Esophagus squamous epithelium (tissue), 5 donors: ENCODE data around the gene NBPF6. TPM values are rescaled to one million over a fixed set of nuclear protein-coding genes. Genes with fewer than 3 reads are reported as not detected.
"Not testable (repeated sequence)": the region's sequence is repeated elsewhere in the genome, so short reads cannot be mapped to it uniquely, and the experiment has no call there.

Source experiments
- DNase-seq: peaks from one replicate; lab custom pipeline; 2025; lab: John Stamatoyannopoulos, UW
- H3K27ac ChIP-seq, 4 donors: fragments of 200-600 bp; sonication (generic); one replicate each; pipeline ENCODE4 v1.5.1; 2016 to 2019; ENCODE audit warnings: mild to moderate bottlenecking in 1 of 4
- H3K27me3 ChIP-seq, 4 donors: fragments of 200-600 bp; sonication (generic); 1 replicate in 3 of 4; 2 replicates in 1 of 4; pipeline versions ENCODE4 v1.5.1 to v1.6.0; 2017 to 2021; ENCODE audit warnings: antibody characterized with exemption in 1 of 4
- H3K36me3 ChIP-seq, 3 donors: fragments of 200-600 bp; sonication (generic); one replicate each; pipeline ENCODE4 v1.5.1; 2016 to 2019
- H3K4me1 ChIP-seq, 3 donors: fragments of 200-600 bp; sonication (generic); one replicate each; pipeline ENCODE4 v1.5.1; 2017 to 2019
- H3K4me3 ChIP-seq, 4 donors: fragments of 200-600 bp; sonication (generic); 1 replicate in 3 of 4; 2 replicates in 1 of 4; pipeline ENCODE4 v1.5.1; 2016 to 2019; ENCODE audit warnings: mild to moderate bottlenecking in 2 of 4, moderate library complexity in 1 of 4
- H3K9me3 ChIP-seq, 3 donors: fragments of 200-600 bp; sonication (generic); one replicate each; pipeline ENCODE4 v1.5.1; 2016 to 2019
- CTCF ChIP-seq, 6 experiments: fragments of 450-650 bp in 4 of 6; fragments of 200-600 bp in 2 of 6; sonication (generic) in 2 of 6; IDR thresholded peaks; one replicate each; pipeline ENCODE4 v1.5.1; 2016 to 2019; ENCODE audit warnings: antibody characterized with exemption in 6 of 6, mild to moderate bottlenecking in 4 of 6, moderate library complexity in 4 of 6
- POLR2A ChIP-seq, 4 donors: fragments of 450-650 bp; IDR thresholded peaks; one replicate each; pipeline ENCODE4 v1.6.1; 2017; ENCODE audit warnings: antibody characterized with exemption in 4 of 4, mild to moderate bottlenecking in 4 of 4, moderate library complexity in 3 of 4
- WGBS, 2 donors: methylation state at CpG; one replicate each; pipeline ENCODE4 v1.1.5; 2018; 5-methylcytosine and 5-hydroxymethylcytosine counted together
- intact Hi-C: fragments of 100-400 bp; cut with DNase I; formaldehyde crosslinking; loops from one replicate; pipeline ENCODE4 v1.15.0; 2022
- total RNA-seq, 4 donors: library from RNA; depleted of rRNA; stranded (reverse); fragments of >200 nt; gene quantifications; one replicate each; pipeline ENCODE4 v1.1.0, GENCODE V29; 2016
- donor health status: DM: yes; HTN: yes; CAD: no.

Gene NBPF6
- total RNA-seq, 4 donors from 2014 or later: not detected

- H3K4me1 ChIP-seq, H3K36me3 ChIP-seq, H3K4me3 ChIP-seq, DNase-seq, H3K27me3 ChIP-seq, H3K9me3 ChIP-seq, intact Hi-C loops, H3K27ac ChIP-seq: not testable (repeated sequence)
- WGBS, 2 donors: no CpG with 5 or more reads among the region's 8 CpGs
Observed at GRCh38 chr1:108466166-108466565, 16.0 kb downstream of the NBPF6 start.

GRCh38 chr1:108467155-108467554, 17.0 kb downstream of the NBPF6 start:
- H3K27me3 ChIP-seq, H3K4me1 ChIP-seq, DNase-seq, H3K36me3 ChIP-seq, H3K9me3 ChIP-seq, H3K4me3 ChIP-seq, H3K27ac ChIP-seq, intact Hi-C loops: not testable (repeated sequence)
- WGBS, 2 donors: no CpG with 5 or more reads among the region's 5 CpGs

DNA sequence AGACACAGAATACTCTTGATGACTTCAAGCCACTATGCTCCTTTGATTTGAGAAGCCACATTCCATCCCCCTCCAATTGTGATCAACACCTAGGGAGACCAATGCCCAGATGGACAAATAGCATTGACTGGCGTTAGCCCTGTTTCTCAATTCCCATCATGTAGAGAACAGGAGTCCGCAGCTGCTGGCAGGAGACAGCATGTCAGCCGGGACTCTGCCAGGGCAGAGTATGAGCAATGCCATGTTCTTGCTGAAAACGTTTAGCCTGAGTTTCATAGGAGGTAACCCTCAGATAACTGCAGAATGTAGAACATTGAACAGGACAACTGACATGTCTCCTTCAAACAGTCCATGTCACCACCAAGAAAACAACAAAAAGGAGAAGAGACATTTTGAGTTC, 20.6 kb downstream of the NBPF6 start:
- intact Hi-C loops, H3K27ac ChIP-seq, H3K27me3 ChIP-seq, DNase-seq, H3K4me1 ChIP-seq, H3K9me3 ChIP-seq, H3K4me3 ChIP-seq, H3K36me3 ChIP-seq: not testable (repeated sequence)
- WGBS, 2 donors: 29 to 63% methylated on average over 1 to 2 of the region's 4 CpGs

GRCh38 chr1:108474516-108474915, 24.4 kb downstream of the NBPF6 start:
- H3K9me3 ChIP-seq: peaks cover 0 to 16% (median 0%) of the 10 kb centered on the region in 3 donors
- H3K4me1 ChIP-seq, intact Hi-C loops, H3K36me3 ChIP-seq, H3K27ac ChIP-seq, H3K4me3 ChIP-seq, H3K27me3 ChIP-seq, DNase-seq: not testable (repeated sequence)
- 80 to 86% methylated on average over 6 of the region's 6 CpGs for WGBS, 2 donors

DNA sequence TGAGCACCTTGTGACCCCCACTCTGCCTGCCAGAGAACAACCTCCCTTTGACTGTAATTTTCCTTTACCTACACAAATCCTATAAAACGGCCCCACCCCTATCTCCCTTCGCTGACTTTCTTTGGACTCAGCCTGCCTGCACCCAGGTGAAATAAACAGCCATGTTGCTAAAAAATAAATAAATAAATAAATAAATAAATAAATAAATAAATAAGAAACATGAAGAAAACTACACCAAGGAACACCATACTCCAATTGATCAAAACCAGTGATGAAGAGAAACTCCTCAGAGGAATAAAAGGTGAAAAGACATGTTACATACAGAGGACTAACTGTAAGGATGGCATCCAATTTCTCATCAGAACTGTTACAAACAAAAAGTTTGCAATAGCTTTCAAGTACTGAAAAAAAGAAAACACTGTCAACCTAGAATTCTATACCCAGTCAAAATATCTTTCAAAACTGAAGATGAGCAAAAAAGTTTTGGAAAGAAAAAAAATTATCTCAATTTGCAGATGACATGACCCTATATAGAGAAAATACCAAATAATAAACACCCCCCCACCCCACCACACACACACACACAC, 28.4 kb downstream of the NBPF6 start:
- Histone ChIP-seq H3K27ac (no peak overlapping the region), H3K9me3 (peaks cover 0 to 22% (median 8%) of the 10 kb centered on the region in 3 donors), H3K4me1 (peaks cover 0 to 8% (median 0%) of the 10 kb centered on the region in 3 donors), H3K36me3 (no peaks in the 10 kb centered on the region), H3K27me3 (peaks cover 0 to 5% (median 0%) of the 10 kb centered on the region in 4 donors), H3K4me3 (no peak overlapping the region)
- DNase-seq: no peak
- TF ChIP-seq CTCF (IDR thresholded peaks at IDR 0.05) (no peak), POLR2A (IDR thresholded peaks at IDR 0.05) (no peak)
- intact Hi-C loops: no loop called here
- WGBS, 2 donors: 83 to 86% methylated on average over 2 of the region's 2 CpGs

GRCh38 chr1:108482708-108483107, 32.6 kb downstream of the NBPF6 start:
- Histone ChIP-seq H3K4me3 (no peak overlapping the region), H3K4me1 (peaks cover 0 to 8% (median 0%) of the 10 kb centered on the region in 3 donors), H3K9me3 (peaks cover 0 to 31% (median 8%) of the 10 kb centered on the region in 3 donors), H3K36me3 (no peaks in the 10 kb centered on the region), H3K27me3 (peaks cover 0 to 10% (median 0%) of the 10 kb centered on the region in 4 donors), H3K27ac (no peak overlapping the region)
- intact Hi-C loops: no loop called here
- 58 to 69% methylated on average over 1 of the region's 1 CpG for WGBS, 2 donors
- TF ChIP-seq POLR2A (IDR thresholded peaks at IDR 0.05) (no peak), CTCF (IDR thresholded peaks at IDR 0.05) (no peak)
- no peak for DNase-seq

DNA sequence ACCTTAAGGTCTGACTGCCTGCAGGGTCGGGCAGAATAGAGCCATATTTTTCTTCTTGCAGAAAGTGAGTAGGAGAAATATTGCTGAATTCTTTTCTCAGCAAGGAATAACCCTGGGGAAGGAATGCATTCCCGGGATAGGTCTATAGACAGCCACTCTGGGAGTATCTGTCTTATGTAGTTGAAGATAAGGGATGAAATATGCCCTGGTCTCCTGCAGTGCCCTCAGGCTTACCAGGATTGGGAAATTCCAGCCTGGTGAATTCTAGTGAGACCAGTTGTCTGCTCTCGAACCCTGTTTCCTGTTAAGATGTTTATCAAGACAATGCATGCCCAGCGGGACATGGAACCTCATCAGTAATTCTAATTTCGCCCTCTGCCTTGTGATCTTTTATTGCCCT, 35.8 kb downstream of the NBPF6 start:
- intact Hi-C loops, H3K27ac ChIP-seq: not testable (repeated sequence)

DNA sequence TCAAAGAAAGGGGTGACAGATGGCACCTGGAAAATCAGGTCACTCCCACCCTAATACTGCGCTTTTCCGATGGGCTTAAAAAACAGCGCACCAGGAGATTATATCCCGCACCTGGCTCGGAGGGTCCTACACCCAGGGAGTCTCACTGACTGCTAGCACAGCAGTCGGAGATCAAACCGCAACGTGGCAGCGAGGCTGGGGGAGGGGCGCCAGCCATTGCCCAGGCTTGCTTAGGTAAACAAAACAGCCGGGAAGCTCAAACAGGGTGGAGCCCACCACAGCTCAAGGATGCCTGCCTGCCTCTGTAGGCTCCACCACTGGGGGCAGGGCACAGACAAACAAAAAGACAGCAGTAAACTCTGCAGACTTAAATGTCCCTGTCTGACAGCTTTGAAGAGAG, 36.6 kb downstream of the NBPF6 start:
- H3K9me3 ChIP-seq, intact Hi-C loops, H3K4me1 ChIP-seq, H3K36me3 ChIP-seq, DNase-seq, H3K4me3 ChIP-seq, H3K27ac ChIP-seq: not testable (repeated sequence)
- H3K27me3 ChIP-seq: peaks cover 0 to 10% (median 0%) of the 10 kb centered on the region in 4 donors
- 90% methylated on average over 6 of the region's 11 CpGs; no CpG with 5 or more reads in 1 of the 2 donors for WGBS, 2 donors

More for the DNA sequence above, 35.8 kb downstream of the NBPF6 start:
- not testable (repeated sequence) for H3K4me1 ChIP-seq, DNase-seq, H3K9me3 ChIP-seq, H3K36me3 ChIP-seq, H3K4me3 ChIP-seq
- 76 to 81% methylated on average over 4 to 5 of the region's 5 CpGs for WGBS, 2 donors
- peaks cover 0 to 10% (median 0%) of the 10 kb centered on the region in 4 donors for H3K27me3 ChIP-seq

DNA sequence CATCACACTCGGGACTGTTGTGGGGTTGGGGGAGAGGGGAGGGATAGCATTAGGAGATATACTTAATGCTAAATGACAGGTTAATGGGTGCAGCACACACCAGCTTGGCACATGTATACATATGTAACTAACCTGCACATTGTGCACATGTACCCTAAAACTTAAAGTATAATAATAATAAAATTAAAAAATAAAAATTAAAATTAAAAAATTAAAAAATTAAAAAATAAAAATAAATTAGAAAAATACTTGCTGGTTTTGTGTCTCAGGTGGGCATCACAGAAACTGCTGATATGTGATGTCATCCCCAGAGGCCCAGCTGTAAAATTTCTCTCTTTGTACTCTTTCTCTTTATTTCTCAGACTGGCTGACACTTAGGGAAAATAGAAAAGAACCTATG, 44.9 kb downstream of the NBPF6 start:
- H3K27ac ChIP-seq, H3K4me1 ChIP-seq, intact Hi-C loops, H3K36me3 ChIP-seq, H3K27me3 ChIP-seq, DNase-seq, H3K4me3 ChIP-seq, H3K9me3 ChIP-seq: not testable (repeated sequence)
- 80 to 90% methylated on average over 1 of the region's 1 CpG for WGBS, 2 donors

DNA sequence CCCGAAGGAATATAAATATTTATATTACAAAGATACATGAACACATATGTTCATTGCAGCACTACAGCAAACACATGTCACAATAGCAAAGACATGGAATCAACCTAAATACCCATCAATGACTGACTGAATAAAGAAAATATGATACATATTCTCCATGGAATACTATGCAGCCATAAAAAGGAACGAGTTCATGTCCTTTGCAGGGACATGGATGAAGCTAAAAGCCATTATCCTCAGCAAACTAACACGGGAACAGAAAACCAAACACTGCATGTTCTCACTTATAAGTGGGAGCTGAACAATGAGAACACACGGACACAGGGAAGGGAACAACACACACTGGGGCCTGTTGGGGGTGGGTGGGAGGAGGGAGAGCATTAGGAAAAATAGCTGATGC, 46.7 kb downstream of the NBPF6 start:
- H3K27ac ChIP-seq, H3K36me3 ChIP-seq, DNase-seq, intact Hi-C loops, H3K27me3 ChIP-seq, H3K4me1 ChIP-seq, H3K4me3 ChIP-seq, H3K9me3 ChIP-seq: not testable (repeated sequence)
- 72 to 83% methylated on average over 4 of the region's 4 CpGs for WGBS, 2 donors
